DMS 273 (cell line): Measurements from ENCODE around the gene MTAP.
A peak's percentile ranks its signal among the peaks of the same experiment; 100 is the strongest.
"Not testable (repeated sequence)": the region's sequence is repeated elsewhere in the genome, so short reads cannot be mapped to it uniquely, and the experiment has no call there.

Source experiments
- DNase-seq: peaks from one replicate; lab custom pipeline; 2025; ENCODE audit not compliant: unreplicated experiment; lab: John Stamatoyannopoulos, UW

The MTAP gene

GRCh38 chr9:21906213-21906612, 103.8 kb downstream of the MTAP start:
- no peak for DNase-seq

- no peak for DNase-seq
Observed at GRCh38 chr9:21906881-21907280, 104.4 kb downstream of the MTAP start.

GRCh38 chr9:21919377-21920362, 117.2 kb downstream of the MTAP start:
- no peak for DNase-seq

GRCh38 chr9:21923694-21924093, 121.3 kb downstream of the MTAP start:
- DNase-seq = no peak

GRCh38 chr9:21927752-21928151, 125.3 kb downstream of the MTAP start:
- no peak for DNase-seq

- DNase-seq = no peak
Observed at GRCh38 chr9:21931428-21931827, 129.0 kb downstream of the MTAP start.

GRCh38 chr9:21933281-21933680, 130.8 kb downstream of the MTAP start:
- DNase-seq = no peak

GRCh38 chr9:21933865-21934264, 131.4 kb downstream of the MTAP start:
- DNase-seq = no peak

- no peak for DNase-seq
Observed at GRCh38 chr9:21935631-21936030, 133.2 kb downstream of the MTAP start.

- DNase-seq = no peak
Observed at GRCh38 chr9:21936161-21936560, 133.7 kb downstream of the MTAP start.

- no peak for DNase-seq
Observed at GRCh38 chr9:21941337-21941995, 139.0 kb downstream of the MTAP start.

- no peak for DNase-seq
Observed at GRCh38 chr9:21943464-21943863, 141.0 kb downstream of the MTAP start.

GRCh38 chr9:21945606-21946005, 143.2 kb downstream of the MTAP start:
- DNase-seq = no peak

GRCh38 chr9:21958833-21959232, 156.4 kb downstream of the MTAP start:
- no peak for DNase-seq

- DNase-seq = not testable (repeated sequence)
Observed at GRCh38 chr9:21959268-21959667, 156.8 kb downstream of the MTAP start.

- no peak for DNase-seq
Observed at GRCh38 chr9:21961569-21961968, 159.1 kb downstream of the MTAP start.

GRCh38 chr9:21964925-21965385, 162.5 kb downstream of the MTAP start:
- peak; percentile 12 for DNase-seq

- no peak for DNase-seq
Observed at GRCh38 chr9:21965401-21965951, 163.0 kb downstream of the MTAP start.

GRCh38 chr9:21966140-21966851, 163.9 kb downstream of the MTAP start:
- DNase-seq = no peak

- peak; percentile 17 for DNase-seq
Observed at GRCh38 chr9:21967169-21967568, 164.7 kb downstream of the MTAP start.

GRCh38 chr9:21967702-21968101, 165.3 kb downstream of the MTAP start:
- DNase-seq = no peak
